ENCODE measurements around the gene NR1D1. TPM values are rescaled to one million over a fixed set of nuclear protein-coding genes. Genes with fewer than 3 reads are reported as not detected.
"Not testable (repeated sequence)": the region's sequence is repeated elsewhere in the genome, so short reads cannot be mapped to it uniquely, and the experiment has no call there.

Gene NR1D1
- total RNA-seq (2014; rRNA removed; shearing (Covaris generic)) (0.76 and 2.4 TPM in 2 replicates), polyA plus RNA-seq (2016; fragmentation: Nextera tagmentation; extraction: Ambion mirVana) (4.6 and 5.4 TPM in 2 replicates)

DNA sequence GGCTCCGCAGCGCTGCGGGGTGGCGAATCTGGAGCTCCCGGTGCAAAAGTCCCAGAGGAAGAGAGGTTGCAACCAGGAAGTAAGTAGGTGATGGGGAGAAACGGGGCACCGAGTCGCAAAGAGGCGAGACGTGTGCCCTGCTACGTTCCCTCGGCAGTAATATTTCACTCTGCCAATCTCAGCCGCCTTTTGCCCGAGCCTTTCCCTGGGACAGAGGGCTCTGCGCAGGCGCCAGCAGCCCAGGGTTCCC is at the start of gene NR1D1:
TSS of gene NR1D1 (minus strand) at position 171 of the 250 bp plus-strand sequence. CDS start 495 bp downstream, outside the sequence.
- Histone ChIP-seq H3K9me3 (ENCODE audit: low read depth) (no peaks in the 10 kb centered on the region), H3K4me2 (ENCODE audit: unreplicated experiment) (peak within 1 kb of the TSS; percentile 96), H3K4me3 (peak within 1 kb of the TSS; percentile 86), H3K9ac (peak within 1 kb of the TSS; percentile 99), H3K4me1 (ENCODE audit: insufficient read depth) (peaks cover 31% of the 10 kb centered on the region), H3K27me3 (replicated peaks; ENCODE audit: insufficient read depth) (no peaks in the 10 kb centered on the region), H3K9me2 (ENCODE audit: insufficient read depth) (no peaks in the 10 kb centered on the region), H4K20me1 (ENCODE audit: insufficient read depth) (no peaks in the 10 kb centered on the region), H2AFZ (peak within 1 kb of the TSS; percentile 48; the same call in 1 of the 2 replicates), H3F3A (ENCODE audit: insufficient read depth) (peaks cover 20% of the 10 kb centered on the region; the same call in 1 of the 2 replicates), H3K79me2 (ENCODE audit: insufficient read depth) (peaks cover 28% of the 10 kb centered on the region), H3K36me3 (ENCODE audit: low read depth) (no peaks in the 10 kb centered on the region; the same call in 1 of the 2 replicates), H3K27ac (peak within 1 kb of the TSS; percentile 99)
- TF ChIP-seq EZH2 (IDR thresholded peaks at IDR 0.05; ENCODE audit: insufficient read depth, poor library complexity, severe bottlenecking) (no peak), EZH2phosphoT487 (IDR thresholded peaks at IDR 0.05; ENCODE audit: insufficient read depth, low read depth) (no peak)
- 0 to 2% methylated on average over 16 of the region's 16 CpGs for WGBS, 2 experiments (ENCODE audit: low coverage in 1 of 2, low lambda C conversion rate in 2 of 2, missing lambda C conversion rate in 2 of 2)
- DNase-seq: no peak
- in situ Hi-C loops (cut with MboI): no loop called here

- Histone ChIP-seq H3F3A (ENCODE audit: insufficient read depth) (peaks cover 5% of the 10 kb centered on the region; the same call in 1 of the 2 replicates), H3K27me3 (replicated peaks; ENCODE audit: insufficient read depth) (no peaks in the 10 kb centered on the region), H3K4me2 (ENCODE audit: unreplicated experiment) (no peak overlapping the region), H3K79me2 (ENCODE audit: insufficient read depth) (peaks cover 98% of the 10 kb centered on the region), H3K9me3 (ENCODE audit: low read depth) (no peaks in the 10 kb centered on the region), H4K20me1 (ENCODE audit: insufficient read depth) (no peaks in the 10 kb centered on the region), H2AFZ (no peak overlapping the region), H3K4me3 (no peak overlapping the region), H3K27ac (no peak overlapping the region), H3K36me3 (ENCODE audit: low read depth) (peaks cover 36% of the 10 kb centered on the region), H3K9ac (no peak overlapping the region), H3K4me1 (ENCODE audit: insufficient read depth) (peaks cover 5% of the 10 kb centered on the region; the same call in 1 of the 2 replicates), H3K9me2 (ENCODE audit: insufficient read depth) (no peaks in the 10 kb centered on the region)
- TF ChIP-seq EZH2 (IDR thresholded peaks at IDR 0.05; ENCODE audit: insufficient read depth, poor library complexity, severe bottlenecking) (no peak), EZH2phosphoT487 (IDR thresholded peaks at IDR 0.05; ENCODE audit: insufficient read depth, low read depth) (no peak)
- no peak for DNase-seq
- 69 to 74% methylated on average over 3 of the region's 3 CpGs for WGBS, 2 experiments (ENCODE audit: low coverage in 1 of 2, low lambda C conversion rate in 2 of 2, missing lambda C conversion rate in 2 of 2)
- in situ Hi-C loops (cut with MboI): no loop called here
Observed at GRCh38 chr17:40148527-40148926, 48.1 kb upstream of the NR1D1 start.

- WGBS, 2 experiments (ENCODE audit: low coverage in 1 of 2, low lambda C conversion rate in 2 of 2, missing lambda C conversion rate in 2 of 2): 85 to 86% methylated on average over 3 of the region's 3 CpGs
- no peak overlapping the region for H2AFZ ChIP-seq
- H3K79me2 ChIP-seq (ENCODE audit: insufficient read depth): peaks cover 96% of the 10 kb centered on the region
- in situ Hi-C loops (cut with MboI): no loop called here
- H3K36me3 ChIP-seq (ENCODE audit: low read depth): peaks cover 36% of the 10 kb centered on the region
- no peak for DNase-seq
- H3K4me2 ChIP-seq (ENCODE audit: unreplicated experiment): no peak overlapping the region
- H3K9me3 ChIP-seq (ENCODE audit: low read depth): no peaks in the 10 kb centered on the region
- H3K27ac ChIP-seq: no peak overlapping the region
- no peak overlapping the region for H3K9ac ChIP-seq
- no peak for TF ChIP-seq EZH2phosphoT487 (IDR thresholded peaks at IDR 0.05; ENCODE audit: insufficient read depth, low read depth)
- no peaks in the 10 kb centered on the region for H3K27me3 ChIP-seq (replicated peaks; ENCODE audit: insufficient read depth)
- H3K4me1 ChIP-seq (ENCODE audit: insufficient read depth): 0 out of 2 replicates have a peak, but pooled peaks cover 5% of the 10 kb centered on the region
- peaks cover 11% of the 10 kb centered on the region; the same call in 1 of the 2 replicates for H3F3A ChIP-seq (ENCODE audit: insufficient read depth)
- no peaks in the 10 kb centered on the region for H3K9me2 ChIP-seq (ENCODE audit: insufficient read depth)
- H3K4me3 ChIP-seq: no peak overlapping the region
- no peaks in the 10 kb centered on the region for H4K20me1 ChIP-seq (ENCODE audit: insufficient read depth)
Observed at GRCh38 chr17:40145476-40145875, 45.1 kb upstream of the NR1D1 start.

DNA sequence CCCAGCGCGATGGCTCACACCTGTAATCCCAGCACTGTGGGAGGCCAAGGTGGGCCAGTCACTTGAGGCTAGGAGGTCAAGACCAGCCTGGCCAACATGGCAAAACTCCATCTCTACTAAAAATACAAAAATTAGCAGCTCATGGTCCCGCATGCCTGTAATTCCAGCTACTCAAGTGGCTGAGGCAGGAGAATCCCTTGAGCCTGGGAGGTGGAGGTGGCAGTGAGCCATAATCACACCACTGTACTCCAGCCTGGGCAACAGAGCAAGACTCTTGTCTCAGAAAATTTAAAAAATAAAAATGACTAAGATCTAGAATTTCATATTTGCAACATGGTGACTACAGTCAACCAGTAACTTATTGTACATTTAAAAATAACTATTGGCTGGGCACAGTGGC is 42.8 kb upstream of the NR1D1 start:
- Histone ChIP-seq H3F3A (ENCODE audit: insufficient read depth) (peaks cover 27% of the 10 kb centered on the region), H3K36me3 (ENCODE audit: low read depth) (peaks cover 17% of the 10 kb centered on the region; the same call in 1 of the 2 replicates), H3K79me2 (ENCODE audit: insufficient read depth) (peaks cover 88% of the 10 kb centered on the region)
- 95 to 99% methylated on average over 3 of the region's 3 CpGs for whole genome bisulfite sequencing, 2 experiments (ENCODE audit: low coverage in 1 of 2, low lambda C conversion rate in 2 of 2, missing lambda C conversion rate in 2 of 2)
- H3K27ac ChIP-seq; H3K4me1 ChIP-seq (ENCODE audit: insufficient read depth); H3K27me3 ChIP-seq (replicated peaks; ENCODE audit: insufficient read depth); H3K9me2 ChIP-seq (ENCODE audit: insufficient read depth); DNase-seq; H3K9me3 ChIP-seq (ENCODE audit: low read depth); in situ Hi-C loops (cut with MboI); H3K4me2 ChIP-seq (ENCODE audit: unreplicated experiment); H2AFZ ChIP-seq; H3K9ac ChIP-seq; H4K20me1 ChIP-seq (ENCODE audit: insufficient read depth); H3K4me3 ChIP-seq: not testable (repeated sequence)

- Histone ChIP-seq H3K4me3 (peak overlapping the region; percentile 74), H3K9me2 (ENCODE audit: insufficient read depth) (no peaks in the 10 kb centered on the region), H3K4me2 (ENCODE audit: unreplicated experiment) (peak overlapping the region; percentile 76), H3K36me3 (ENCODE audit: low read depth) (peaks cover 35% of the 10 kb centered on the region), H3K79me2 (ENCODE audit: insufficient read depth) (peaks cover 88% of the 10 kb centered on the region), H3K9me3 (ENCODE audit: low read depth) (no peaks in the 10 kb centered on the region), H3K9ac (peak overlapping the region; percentile 89), H3K27me3 (replicated peaks; ENCODE audit: insufficient read depth) (no peaks in the 10 kb centered on the region), H3F3A (ENCODE audit: insufficient read depth) (peaks cover 57% of the 10 kb centered on the region), H2AFZ (peak overlapping the region; percentile 62), H3K27ac (peak overlapping the region; percentile 85), H4K20me1 (ENCODE audit: insufficient read depth) (no peaks in the 10 kb centered on the region), H3K4me1 (ENCODE audit: insufficient read depth) (0 out of 2 replicates have a peak, but pooled peaks cover 5% of the 10 kb centered on the region)
- peak; percentile 11 for DNase-seq
- TF ChIP-seq EZH2 (IDR thresholded peaks at IDR 0.05; ENCODE audit: insufficient read depth, poor library complexity, severe bottlenecking) (no peak), EZH2phosphoT487 (IDR thresholded peaks at IDR 0.05; ENCODE audit: insufficient read depth, low read depth) (no peak)
- 16 to 17% methylated on average over 14 of the region's 14 CpGs for whole genome bisulfite sequencing, 2 experiments (ENCODE audit: low coverage in 1 of 2, low lambda C conversion rate in 2 of 2, missing lambda C conversion rate in 2 of 2)
- in situ Hi-C loops (cut with MboI): no loop called here
Observed at GRCh38 chr17:40139566-40140058, 39.2 kb upstream of the NR1D1 start.
